Ovary (tissue), 9 donors: Measurements from ENCODE around the gene CERK. TPM values are rescaled to one million over a fixed set of nuclear protein-coding genes. Genes with fewer than 3 reads are reported as not detected.

Experiments used
- DNase-seq, 5 donors: peaks; one replicate each; pipeline ENCODE4 v3.0.0-alpha.2; 2019 to 2020
- H3K27ac ChIP-seq, 2 donors: fragments of 200-600 bp; one replicate each; pipeline versions ENCODE4 v1.5.1 to v1.8.0; 2019 to 2022
- H3K27me3 ChIP-seq: fragments of 200-600 bp; one replicate; pipeline ENCODE4 v1.8.0; 2022
- H3K36me3 ChIP-seq: fragments of 200-600 bp; sonication (generic); one replicate; pipeline ENCODE4 v1.5.1; 2019
- H3K4me1 ChIP-seq: one replicate; pipeline ENCODE4 v1.8.1; 2013; ENCODE audit warnings: mild to moderate bottlenecking, moderate library complexity; ENCODE audit not compliant: insufficient read depth
- H3K4me3 ChIP-seq: fragments of 200-600 bp; sonication (generic); one replicate; pipeline ENCODE4 v1.5.1; 2017
- H3K9me3 ChIP-seq, 2 donors: fragments of 200-600 bp in 1 of 2; sonication (generic) in 1 of 2; one replicate each; pipeline versions ENCODE4 v1.5.1 to v1.8.1; 2013 to 2019; ENCODE audit warnings: mild to moderate bottlenecking in 1 of 2, moderate library complexity in 1 of 2
- CTCF ChIP-seq, 3 donors: fragments of 450-650 bp in 2 of 3; fragments of 200-600 bp in 1 of 3; IDR thresholded peaks; one replicate each; pipeline versions ENCODE4 v1.5.1 to v1.8.0; 2016 to 2022; ENCODE audit warnings: antibody characterized with exemption in 3 of 3, mild to moderate bottlenecking in 1 of 3
- EP300 ChIP-seq: sonication (generic); formaldehyde crosslinking; IDR thresholded peaks from one replicate; pipeline ENCODE4 v1.6.1; 2017; ENCODE audit warnings: antibody characterized with exemption
- POLR2A ChIP-seq: fragments of 450-650 bp; IDR thresholded peaks from one replicate; pipeline ENCODE4 v1.6.1; 2017; ENCODE audit warnings: antibody characterized with exemption, mild to moderate bottlenecking, moderate library complexity
- WGBS, 3 donors: extraction: QIAGEN DNeasy Blood & Tissue Kit in 1 of 3; methylation state at CpG; one replicate each; pipeline versions ENCODE4 v1.1.5 to v1.1.7; 2013 to 2017; 5-methylcytosine and 5-hydroxymethylcytosine counted together
- intact Hi-C, 4 donors: fragments of 100-400 bp; cut with DNase I; formaldehyde crosslinking; loops; one replicate each; pipeline versions ENCODE4 v1.11.0 to v1.15.1; 2022 to 2023
- polyA plus RNA-seq, 2 donors: library from polyadenylated mRNA; stranded (reverse); fragments of 200-250 nt in 1 of 2; fragments of 350-450 nt in 1 of 2; fragmentation: Illumina TruSeq in 1 of 2; extraction: RNeasy Lipid Tissue Mini Kit (QIAGEN cat#74804) in 1 of 2; gene quantifications; one replicate each; pipeline ENCODE4 v1.2.3, GENCODE V29; 2013 to 2014
- total RNA-seq, 7 donors: library from RNA; depleted of rRNA in 2 of 7; stranded (reverse); fragments of >200 nt in 2 of 7; fragmentation: NEBNext Ultra II Directional in 3 of 7; extraction: Animal tissue kit (Norgen Biotek cat#: 25700) in 3 of 7; gene quantifications; one replicate each; pipeline versions ENCODE4 v1.1.0 to v1.2.4, GENCODE V29; 2016 to 2023
- donor health status: DM: no; HTN: no; CAD: no; lungs with moderate emphysema.
- donor health status: DM: no; HTN: no; CAD: no.
- donor health status: Bipolar disorder and iron deficiency.
- donor health status: DM: yes; HTN: yes; CAD: no.
- donor health status: DM: no; HTN: no; CAD: no.
- donor health status: DM: yes; HTN: yes; CAD: no.

Gene CERK
- total and polyA plus RNA-seq, 9 donors = 27.1 to 71.1 (median 46.8) TPM

GRCh38 chr22:46775850-46776826 is 38.1 kb upstream of the CERK start:
- TF ChIP-seq POLR2A = no peak
- TF ChIP-seq EP300 = no peak
- TF ChIP-seq CTCF (IDR thresholded peaks at IDR 0.05) = no peak
- intact Hi-C loops = no loop called here
- no peaks in the 10 kb centered on the region for H3K9me3 ChIP-seq
- peaks cover 3% of the 10 kb centered on the region for H3K4me1 ChIP-seq
- H3K36me3 ChIP-seq = no peaks in the 10 kb centered on the region
- no peak overlapping the region for H3K4me3 ChIP-seq
- WGBS, 3 donors = 82 to 86% (median 85%) methylated on average over 22 of the region's 22 CpGs
- DNase-seq = no peak
- no peaks in the 10 kb centered on the region for H3K27me3 ChIP-seq
- H3K27ac ChIP-seq = no peak overlapping the region

DNA sequence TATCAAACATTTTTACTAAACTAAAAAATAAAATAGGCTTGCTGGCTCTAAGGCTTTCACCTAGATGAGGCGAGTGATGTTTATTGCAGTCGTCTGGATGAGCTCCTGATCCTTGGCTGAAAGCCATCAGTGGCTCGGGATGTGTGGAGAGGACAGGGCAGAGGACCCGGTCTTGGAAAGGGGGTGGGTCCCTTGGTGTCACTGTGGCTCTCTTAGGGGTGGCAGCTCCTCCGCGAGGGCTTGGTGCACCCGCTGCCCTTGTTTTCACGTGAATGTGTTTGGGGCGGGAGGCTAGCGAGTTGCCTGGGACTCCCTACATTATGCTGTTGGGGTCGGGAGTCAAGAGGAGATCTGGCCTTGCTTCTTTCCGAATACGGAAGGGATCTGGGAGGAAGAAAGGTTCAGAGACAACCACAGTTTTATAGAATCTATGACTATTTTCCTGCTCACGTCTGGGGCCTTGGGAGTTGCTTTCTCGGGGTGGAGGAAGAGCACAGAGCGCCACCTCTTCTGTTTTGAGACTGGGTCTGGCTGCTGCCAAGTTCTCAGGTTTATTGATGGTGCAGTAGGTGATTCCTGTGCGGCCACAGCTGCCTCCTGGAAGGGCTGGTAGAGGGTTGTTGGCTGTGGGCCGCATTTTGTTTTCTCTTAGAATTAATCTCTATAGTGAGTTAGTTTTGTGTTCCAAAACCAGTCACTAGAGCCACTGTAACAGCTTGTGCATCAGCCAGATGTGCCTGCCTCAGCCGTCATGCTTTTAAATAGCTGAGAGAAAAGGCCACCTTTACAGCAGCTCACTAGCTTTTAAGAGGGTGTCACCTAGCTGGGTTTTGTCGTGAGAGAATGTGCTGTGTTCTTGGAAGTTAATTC is 37.2 kb upstream of the CERK start:
- Histone ChIP-seq H3K4me1 (peaks cover 8% of the 10 kb centered on the region), H3K4me3 (no peak overlapping the region), H3K27ac (no peak overlapping the region), H3K36me3 (no peaks in the 10 kb centered on the region), H3K9me3 (no peaks in the 10 kb centered on the region), H3K27me3 (no peaks in the 10 kb centered on the region)
- no peak for DNase-seq
- 71 to 81% (median 73%) methylated on average over 20 of the region's 20 CpGs for WGBS, 3 donors
- TF ChIP-seq EP300 (no peak), POLR2A (no peak), CTCF (IDR thresholded peaks at IDR 0.05) (no peak)
- intact Hi-C loops = no loop called here

- DNase-seq = no peak
- peaks cover 8% of the 10 kb centered on the region for H3K4me1 ChIP-seq
- WGBS, 3 donors = 71 to 82% (median 72%) methylated on average over 24 of the region's 24 CpGs
Observed at GRCh38 chr22:46774253-46774979, 36.4 kb upstream of the CERK start.

More at GRCh38 chr22:46774253-46774979, 36.4 kb upstream of the CERK start:
- peak overlapping the region in 1 of 2 donors; percentile 3 for H3K27ac ChIP-seq
- no peak overlapping the region for H3K4me3 ChIP-seq
- TF ChIP-seq CTCF (IDR thresholded peaks at IDR 0.05) (no peak), EP300 (no peak)
- no peaks in the 10 kb centered on the region for H3K9me3 ChIP-seq
- intact Hi-C loops = no loop called here
- H3K27me3 ChIP-seq = no peaks in the 10 kb centered on the region
- H3K36me3 ChIP-seq = no peaks in the 10 kb centered on the region
